HL-60/S4 treated with retinoic acid at 250 ng/mL for 4 days and 3 days (cell line): ENCODE measurements around the gene PTPRR.

ENCODE experiments used
- in situ Hi-C: fragments of 300-500 bp; cut with MboI; formaldehyde crosslinking; loops from 2 replicates; pipeline ENCODE4 v1.7.0; 2022; ENCODE audit warnings: low sequenced_read_pairs

The PTPRR gene

GRCh38 chr12:70806827-70807226 is 113.7 kb downstream of the PTPRR start:
- in situ Hi-C loops, result no loop called here

- in situ Hi-C loops, result no loop called here
Measured at GRCh38 chr12:70806043-70806442, 114.5 kb downstream of the PTPRR start.

DNA sequence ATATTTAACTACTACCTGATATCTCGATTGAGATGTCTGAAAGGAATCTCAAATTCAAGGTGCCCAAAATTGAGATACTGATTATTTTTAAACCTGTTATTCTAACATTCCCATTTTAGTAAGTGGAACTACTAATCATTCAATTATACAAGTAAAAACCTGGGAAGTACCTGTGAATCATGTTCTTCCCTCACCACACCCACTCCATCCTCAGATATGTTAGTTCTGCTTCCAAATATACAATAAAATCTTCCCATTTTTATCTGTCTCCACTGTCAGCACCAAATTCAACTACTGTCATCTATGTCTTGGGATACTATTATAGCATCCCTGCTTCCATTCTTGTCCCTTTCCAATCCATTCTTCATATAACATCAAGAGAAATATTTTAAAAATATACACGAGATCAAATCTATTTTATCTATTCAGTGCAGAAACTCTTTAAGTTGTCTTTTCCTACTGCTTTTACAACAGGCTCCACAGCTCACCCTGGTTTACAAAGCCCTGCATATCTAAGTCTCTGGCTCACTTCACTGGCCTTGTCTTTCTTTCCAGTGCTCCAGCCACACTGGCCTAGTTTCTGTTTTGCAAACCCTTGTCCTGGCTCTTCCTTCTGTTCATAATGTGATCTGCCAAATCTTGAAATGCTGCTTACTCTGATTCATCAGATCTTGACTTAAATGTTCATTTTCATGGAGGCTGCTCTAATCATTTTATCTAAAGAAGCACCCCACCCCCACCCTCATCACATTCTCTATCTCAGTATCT is 122.3 kb downstream of the PTPRR start:
- in situ Hi-C loops, result no loop called here

DNA sequence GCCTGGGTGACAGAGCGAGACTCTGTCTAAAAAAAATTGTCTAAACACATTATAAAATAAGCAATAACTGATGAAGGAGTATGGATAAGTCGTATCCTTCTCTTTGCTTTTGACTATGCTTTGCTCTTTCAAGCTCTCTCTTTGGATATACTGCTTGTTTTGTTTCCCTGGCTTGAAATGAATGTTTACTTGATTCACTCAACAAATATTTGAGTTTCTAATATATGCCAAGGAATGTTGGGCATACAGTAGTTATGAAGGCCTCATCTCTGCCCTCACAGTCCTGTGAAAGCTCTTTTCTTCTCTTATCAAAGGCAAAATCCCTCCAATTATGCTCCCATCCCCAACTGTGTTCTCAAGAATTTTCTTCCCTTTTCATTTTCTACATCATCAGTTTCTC is 123.5 kb downstream of the PTPRR start:
- in situ Hi-C loops, result no loop called here

- in situ Hi-C loops, result no loop called here
Measured at GRCh38 chr12:70795608-70796007, 124.9 kb downstream of the PTPRR start.

- in situ Hi-C loops, result no loop called here
Measured at GRCh38 chr12:70794131-70794530, 126.4 kb downstream of the PTPRR start.

DNA sequence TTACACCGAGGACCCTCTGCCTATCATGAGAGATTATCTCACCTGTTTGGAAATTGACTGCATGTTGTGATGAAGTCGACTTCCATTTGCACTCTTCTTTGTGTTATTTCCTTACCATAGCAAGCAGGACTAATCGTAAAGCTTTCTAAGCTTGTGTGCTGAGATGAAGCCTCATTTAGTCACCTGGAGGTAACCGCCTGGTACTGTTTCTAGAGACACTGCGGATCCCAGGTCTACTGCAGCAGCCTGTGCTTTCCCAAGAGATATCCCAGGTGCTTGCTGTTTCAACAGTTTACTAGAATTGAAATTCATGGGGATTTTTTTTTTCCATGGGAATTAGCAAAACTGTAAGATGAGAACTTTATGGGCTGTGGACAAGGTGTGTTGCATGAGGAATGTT is 131.8 kb downstream of the PTPRR start:
- in situ Hi-C loops, result no loop called here

GRCh38 chr12:70787612-70788011 is 132.9 kb downstream of the PTPRR start:
- in situ Hi-C loops, result no loop called here

DNA sequence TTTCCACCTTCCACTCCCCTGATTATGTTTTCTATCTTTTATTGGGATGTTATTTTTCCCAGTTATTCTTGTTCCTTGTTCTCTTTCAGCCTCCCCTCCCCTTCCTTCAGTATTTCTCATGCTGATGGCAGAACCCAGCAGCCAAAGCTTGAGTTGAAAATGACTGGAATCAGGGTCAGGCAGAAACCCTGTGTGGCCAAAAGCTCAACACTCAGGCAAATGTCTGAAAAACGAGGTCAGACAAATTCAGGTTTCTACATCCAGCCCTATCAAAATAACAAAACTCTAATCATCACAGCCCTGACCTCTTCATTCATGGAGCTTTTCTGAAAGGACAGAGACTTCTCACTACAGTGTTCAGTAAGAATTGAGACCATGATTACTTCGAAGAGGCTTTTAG is 134.6 kb downstream of the PTPRR start:
- in situ Hi-C loops, result no loop called here

DNA sequence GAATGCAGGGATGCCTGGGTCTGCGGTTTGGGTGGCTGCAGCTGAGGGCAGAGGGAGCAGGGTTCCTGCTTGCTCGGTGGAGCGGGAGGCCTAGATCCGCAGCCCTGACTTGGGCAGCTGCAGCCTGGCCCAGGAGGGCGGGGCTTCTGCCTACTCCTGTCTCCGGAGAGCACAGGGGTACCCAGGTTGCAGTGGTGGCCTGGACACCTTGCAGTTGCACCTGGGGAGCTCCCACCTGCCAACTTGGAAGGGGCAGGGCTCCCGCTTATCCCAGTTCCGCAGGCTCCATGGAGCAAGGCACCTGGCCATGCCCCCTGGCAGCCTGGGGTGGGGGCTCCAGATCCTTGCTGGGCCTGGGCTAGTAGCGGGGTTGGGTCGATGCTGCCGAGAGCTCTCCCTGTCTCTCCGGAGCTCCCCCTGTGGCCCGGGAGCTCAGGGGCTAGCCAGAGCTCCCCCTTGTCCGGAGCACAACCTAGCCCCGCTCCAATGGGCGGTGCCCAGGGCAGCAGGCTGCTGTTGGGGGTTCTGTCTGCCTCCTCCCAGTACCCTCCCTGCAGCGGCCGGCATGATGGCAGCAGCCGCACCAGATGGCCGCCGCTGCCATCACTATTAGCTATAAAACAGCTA is 136.4 kb downstream of the PTPRR start:
- in situ Hi-C loops, result no loop called here

DNA sequence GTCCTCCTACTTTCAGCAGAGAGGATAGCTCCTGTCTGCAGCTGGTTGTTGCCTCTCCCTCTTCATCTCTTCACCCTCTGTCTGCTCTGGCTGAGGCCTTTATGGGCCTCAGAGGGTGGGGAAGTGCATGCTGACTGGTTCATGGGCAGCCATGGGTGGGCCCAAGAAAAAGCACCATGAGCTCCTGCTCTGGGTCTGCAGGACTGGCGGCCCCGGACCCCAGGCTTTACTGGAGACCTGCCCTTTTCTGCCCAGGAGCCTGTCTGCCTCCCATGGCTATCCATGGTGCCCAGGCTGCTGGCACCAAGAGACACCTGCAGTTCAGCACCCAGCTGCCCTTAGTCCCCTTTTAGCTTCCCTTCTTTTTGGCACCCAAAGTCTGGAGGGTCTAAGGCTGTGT is 137.1 kb downstream of the PTPRR start:
- in situ Hi-C loops, result no loop called here

DNA sequence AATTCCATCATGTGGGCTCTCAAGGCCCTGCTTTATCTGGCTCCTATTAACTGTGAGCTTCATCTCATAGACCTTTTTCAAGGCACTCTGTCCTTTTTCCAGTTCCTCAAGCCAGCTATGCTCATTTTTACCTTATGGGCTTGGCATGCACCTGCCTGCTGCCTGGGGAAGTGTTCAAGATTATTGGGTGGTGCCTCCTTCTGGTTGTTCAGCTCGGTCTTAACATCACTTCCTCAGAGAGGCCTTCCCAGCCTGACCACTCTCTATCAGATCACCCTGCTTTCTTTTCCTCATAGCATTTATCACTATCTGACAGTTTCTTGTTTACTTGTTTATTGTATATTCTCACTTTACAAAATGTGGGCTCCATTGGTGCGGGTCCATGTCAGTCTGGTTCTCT is 141.3 kb downstream of the PTPRR start:
- in situ Hi-C loops, result no loop called here

DNA sequence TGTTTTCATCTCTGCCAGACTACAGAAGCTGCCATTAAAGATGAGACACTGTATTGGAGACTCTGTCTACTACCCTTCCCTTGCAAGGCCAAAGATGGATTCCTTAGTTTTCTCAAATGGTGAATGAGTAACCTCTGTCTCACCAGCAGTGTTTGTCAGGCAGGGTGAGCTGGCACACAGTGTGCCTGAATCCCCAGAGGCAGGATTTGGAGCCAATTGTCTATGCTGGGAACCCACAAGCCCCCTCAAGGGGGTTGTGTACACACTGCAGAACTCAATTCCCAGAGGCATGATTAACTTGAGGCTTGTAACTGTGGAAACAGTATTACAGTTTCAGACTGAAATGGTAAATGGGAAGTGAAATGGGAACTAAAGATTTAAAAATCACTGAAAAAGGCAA is 146.5 kb downstream of the PTPRR start:
- in situ Hi-C loops, result no loop called here

DNA sequence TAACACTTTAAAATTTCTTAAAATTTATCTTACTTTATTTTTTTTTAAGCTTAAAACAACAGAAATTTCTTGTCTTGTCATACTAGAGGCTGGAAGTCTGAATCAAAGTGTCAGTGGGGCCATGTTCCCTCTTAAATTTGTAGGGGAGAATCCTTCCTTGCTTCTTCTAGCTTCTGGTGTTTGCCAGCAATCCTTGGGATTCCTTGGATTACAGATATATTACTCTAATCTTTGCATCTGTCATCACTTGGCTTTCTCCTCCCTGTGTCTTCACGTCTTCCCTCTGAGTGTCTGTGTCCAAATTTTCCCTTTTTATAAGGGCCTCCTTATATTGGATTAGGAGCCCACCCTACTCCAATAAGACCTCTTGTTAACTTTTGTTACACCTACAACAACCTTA is 147.7 kb downstream of the PTPRR start:
- in situ Hi-C loops, result no loop called here

- in situ Hi-C loops, result no loop called here
Measured at GRCh38 chr12:70771581-70771980, 149.0 kb downstream of the PTPRR start.

GRCh38 chr12:70763666-70764065 is 156.9 kb downstream of the PTPRR start:
- in situ Hi-C loops, result no loop called here

DNA sequence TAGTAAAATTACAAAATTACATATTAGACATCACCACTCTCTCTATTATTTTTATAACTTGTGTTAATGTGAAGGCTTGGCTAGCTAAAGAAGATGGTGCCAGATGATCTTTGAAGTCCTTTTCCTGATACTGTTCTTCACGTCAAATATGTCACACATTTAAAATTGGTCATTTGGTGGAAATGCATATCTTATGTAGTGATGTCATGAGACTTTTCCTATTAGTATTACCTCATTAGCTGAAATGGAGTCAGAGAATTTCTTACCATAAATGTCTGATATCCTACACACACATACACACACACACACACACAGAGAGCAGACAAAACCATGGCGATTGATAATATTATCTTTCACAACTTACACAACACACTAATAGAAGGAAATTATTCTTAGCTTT is 158.5 kb downstream of the PTPRR start:
- in situ Hi-C loops, result no loop called here

DNA sequence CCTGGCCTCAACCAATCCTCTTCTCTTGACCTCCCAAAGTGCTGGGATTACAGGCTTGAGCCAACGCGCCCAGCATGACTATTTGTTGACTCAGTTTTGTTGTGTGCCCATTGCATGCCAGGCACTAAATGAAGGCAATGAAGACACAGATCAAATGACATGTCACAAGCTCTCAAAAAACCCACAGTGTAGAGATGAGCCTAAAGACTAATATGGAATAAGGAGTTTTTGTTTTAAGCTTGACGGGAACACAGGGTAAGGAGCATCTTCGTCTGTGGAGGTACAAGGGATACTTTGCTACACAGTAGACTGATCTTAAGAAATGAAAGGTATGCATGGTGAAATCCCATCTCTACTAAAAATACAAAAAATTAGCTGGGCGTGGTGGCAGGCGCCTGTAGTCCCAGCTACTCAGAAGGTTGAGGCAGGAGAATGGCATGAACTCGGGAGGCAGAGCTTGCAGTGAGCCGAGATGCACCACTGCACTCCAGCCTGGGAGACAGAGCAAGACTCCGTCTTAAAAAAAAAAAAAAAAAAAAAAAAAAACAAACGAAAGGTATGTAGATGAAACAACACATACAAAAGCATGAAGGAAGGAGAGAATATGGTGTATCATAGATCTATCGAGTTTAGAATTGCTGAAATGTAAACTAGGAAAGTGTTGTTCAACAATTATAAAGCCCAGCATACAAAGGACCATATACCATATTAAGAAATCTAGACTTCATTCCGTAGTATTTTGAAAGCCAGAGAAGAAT is 161.2 kb downstream of the PTPRR start:
- in situ Hi-C loops, result no loop called here

GRCh38 chr12:70758494-70758845 is 162.1 kb downstream of the PTPRR start:
- in situ Hi-C loops, result no loop called here

- in situ Hi-C loops, result no loop called here
Measured at GRCh38 chr12:70757830-70758493, 162.6 kb downstream of the PTPRR start.

- in situ Hi-C loops, result no loop called here
Measured at GRCh38 chr12:70756791-70757190, 163.7 kb downstream of the PTPRR start.

- in situ Hi-C loops, result no loop called here
Measured at GRCh38 chr12:70756118-70756517, 164.4 kb downstream of the PTPRR start.
